ENCODE results near the gene CNTNAP3.
A peak's percentile ranks its signal among the peaks of the same experiment; 100 is the strongest.
"Not testable (repeated sequence)": the region's sequence is repeated elsewhere in the genome, so short reads cannot be mapped to it uniquely, and the experiment has no call there.

CNTNAP3 gene

DNA sequence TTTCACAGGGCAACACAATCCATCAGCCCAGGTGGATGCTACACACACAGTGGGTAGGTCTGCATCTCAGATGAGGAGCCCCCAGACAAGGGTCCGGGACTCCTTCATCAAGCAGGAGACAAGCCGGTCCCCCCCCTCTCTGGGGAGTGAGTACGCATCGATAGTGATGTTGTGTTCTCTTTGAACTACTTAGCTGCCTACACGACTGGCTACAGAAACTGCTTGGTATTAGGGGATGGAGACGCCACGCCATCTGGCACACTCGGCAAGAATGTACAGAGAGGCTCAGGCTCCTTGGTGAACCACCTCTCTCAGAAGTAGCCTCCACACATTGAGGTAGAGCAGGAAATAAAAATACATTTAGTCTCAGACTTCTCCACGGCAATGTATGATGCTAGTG lies 179.8 kb downstream of the CNTNAP3 start:
- ATAC-seq = peak; percentile 19
- H3K4me1 Mint-ChIP-seq = no peaks in the 10 kb centered on the region
- no peaks in the 10 kb centered on the region for H3K27me3 Mint-ChIP-seq
- H3K4me3 Mint-ChIP-seq = no peak overlapping the region
- no peak overlapping the region for H3K27ac Mint-ChIP-seq
- no peaks in the 10 kb centered on the region for H3K36me3 Mint-ChIP-seq
- H3K9me3 Mint-ChIP-seq = no peaks in the 10 kb centered on the region

DNA sequence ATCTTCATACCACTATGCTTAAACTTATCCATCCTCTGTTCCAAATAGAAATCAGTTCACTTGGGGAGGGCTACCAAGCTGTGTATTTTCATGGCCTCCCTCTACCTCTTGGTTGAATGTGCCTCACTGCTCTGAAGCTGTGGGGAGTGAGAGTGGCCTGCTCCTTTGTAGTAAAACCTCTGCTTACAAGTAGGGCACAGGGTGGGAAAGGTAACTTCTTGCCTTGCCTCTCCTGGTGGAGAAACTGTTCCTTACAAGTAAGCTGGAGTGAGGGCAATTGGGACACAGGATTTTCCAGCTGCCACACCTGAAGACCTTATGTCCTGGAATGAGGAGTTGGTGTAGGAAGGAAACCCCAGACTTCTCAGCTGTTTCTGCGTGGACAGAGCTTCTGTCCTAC lies 190.8 kb downstream of the CNTNAP3 start:
- not testable (repeated sequence) for H3K36me3 Mint-ChIP-seq, ATAC-seq, H3K4me3 Mint-ChIP-seq, H3K4me1 Mint-ChIP-seq, H3K27me3 Mint-ChIP-seq, H3K9me3 Mint-ChIP-seq, H3K27ac Mint-ChIP-seq

DNA sequence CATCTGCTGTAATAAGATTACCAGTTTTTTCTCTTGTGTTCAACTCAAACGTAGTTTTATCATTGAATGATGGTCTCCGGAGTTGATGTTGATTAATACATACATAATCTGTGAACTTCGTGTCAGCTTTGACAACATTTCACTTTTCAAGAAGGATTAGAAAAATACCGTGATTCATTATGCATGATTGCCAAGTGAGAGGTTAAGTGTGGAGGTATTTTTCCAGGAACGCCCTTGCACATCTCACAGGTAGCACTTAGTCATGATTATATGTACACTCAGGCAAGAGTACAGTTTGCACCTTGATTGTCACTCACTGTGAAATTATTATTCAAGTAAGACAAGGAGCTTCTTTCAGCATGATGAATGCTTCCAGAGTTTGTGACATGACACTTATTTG lies 202.7 kb downstream of the CNTNAP3 start:
- H3K27ac Mint-ChIP-seq, H3K27me3 Mint-ChIP-seq, ATAC-seq, H3K9me3 Mint-ChIP-seq, H3K4me3 Mint-ChIP-seq, H3K36me3 Mint-ChIP-seq, H3K4me1 Mint-ChIP-seq: not testable (repeated sequence)

DNA sequence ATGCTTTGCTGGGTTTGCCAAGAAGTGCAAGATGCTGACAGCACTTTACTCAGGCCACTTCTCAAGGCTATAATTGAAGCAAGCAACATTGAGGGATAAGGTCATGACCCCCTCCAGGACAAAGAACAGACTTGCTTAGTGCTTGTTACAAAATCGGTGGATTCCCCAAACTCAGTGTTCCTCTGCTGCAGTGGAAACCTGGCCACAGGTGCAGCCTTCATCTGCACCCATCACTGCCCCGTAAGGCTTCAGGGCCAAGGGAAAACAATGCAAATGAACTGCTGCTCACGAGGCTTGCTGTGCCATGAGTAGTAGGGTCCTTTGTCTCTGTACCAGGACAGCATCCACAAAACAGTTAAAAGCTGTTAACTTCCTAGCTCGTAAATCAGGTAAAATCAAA lies 205.4 kb downstream of the CNTNAP3 start:
- not testable (repeated sequence) for H3K4me3 Mint-ChIP-seq, H3K36me3 Mint-ChIP-seq, H3K9me3 Mint-ChIP-seq, H3K27ac Mint-ChIP-seq, ATAC-seq, H3K4me1 Mint-ChIP-seq, H3K27me3 Mint-ChIP-seq

DNA sequence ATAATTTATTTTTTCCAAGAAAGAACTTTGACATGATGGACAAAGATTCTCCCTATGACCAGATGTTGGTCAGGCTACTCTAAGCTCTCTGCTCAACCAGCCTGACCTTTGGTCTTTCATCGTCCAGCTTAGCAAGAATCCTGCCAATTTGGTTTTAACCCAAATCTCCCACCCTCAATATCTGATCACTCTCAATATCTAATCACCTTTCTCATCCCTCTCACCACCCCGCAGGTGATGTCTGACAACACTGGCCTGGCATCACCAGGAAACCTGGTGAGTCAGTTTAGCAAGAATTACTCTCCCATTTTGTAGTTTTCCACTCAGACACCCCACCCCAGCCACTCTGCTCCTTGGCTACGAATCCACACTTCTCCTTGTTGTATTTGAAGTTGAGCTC lies 207.9 kb downstream of the CNTNAP3 start:
- not testable (repeated sequence) for H3K9me3 Mint-ChIP-seq, H3K27ac Mint-ChIP-seq, H3K4me3 Mint-ChIP-seq, H3K27me3 Mint-ChIP-seq, ATAC-seq, H3K4me1 Mint-ChIP-seq, H3K36me3 Mint-ChIP-seq

DNA sequence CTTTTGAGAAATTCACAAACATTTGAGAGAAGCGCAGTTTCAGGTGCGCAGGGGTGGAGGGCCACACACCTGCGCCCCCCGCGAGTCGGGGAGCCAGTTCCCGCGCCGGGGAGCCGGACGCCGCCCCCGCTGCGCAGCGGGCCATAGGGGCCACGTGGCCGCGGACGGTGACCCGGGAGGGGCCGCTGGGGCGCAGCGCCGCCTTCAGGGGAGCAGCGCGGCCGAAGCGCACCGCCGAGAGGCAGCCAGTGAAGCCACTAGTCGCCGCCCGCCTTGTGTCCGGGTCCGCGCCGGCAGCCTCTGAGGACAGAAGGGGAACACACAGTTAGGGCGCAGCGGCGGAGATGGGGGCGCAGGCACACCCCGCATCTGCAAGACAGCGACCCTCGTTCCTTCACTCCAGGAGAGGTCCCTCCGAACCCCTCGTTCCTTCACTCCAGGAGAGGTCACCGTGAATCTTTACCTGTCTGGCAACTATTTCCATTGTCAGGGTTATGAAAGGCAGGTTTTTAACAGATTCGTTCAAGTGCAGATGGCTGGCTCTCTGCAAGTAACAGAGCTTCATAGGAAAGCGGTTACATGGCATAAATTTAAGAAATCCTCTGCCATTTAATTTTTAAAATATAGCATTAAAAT lies 209.2 kb downstream of the CNTNAP3 start:
- not testable (repeated sequence) for H3K9me3 Mint-ChIP-seq, H3K36me3 Mint-ChIP-seq, H3K4me3 Mint-ChIP-seq, H3K4me1 Mint-ChIP-seq, H3K27me3 Mint-ChIP-seq, H3K27ac Mint-ChIP-seq
- ATAC-seq = peak; percentile 40

DNA sequence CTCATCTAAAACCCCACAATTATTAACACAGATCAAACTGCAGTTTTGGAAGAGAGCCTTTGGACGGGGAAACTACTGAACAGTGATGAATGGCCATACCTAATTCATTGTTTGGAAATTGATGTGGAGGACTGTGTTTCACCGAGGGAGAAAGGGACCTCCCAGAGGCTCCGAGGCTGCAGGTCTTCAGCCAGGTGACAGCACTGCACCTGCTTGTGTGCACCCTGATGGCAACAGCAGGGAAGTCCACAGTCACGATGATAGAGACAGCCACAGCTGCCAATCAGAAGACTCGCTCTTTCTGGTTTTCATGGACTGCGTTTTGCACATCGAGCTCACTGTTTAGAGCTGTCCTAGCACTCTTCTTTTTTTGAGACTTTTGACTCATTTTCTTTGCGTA lies 214.4 kb downstream of the CNTNAP3 start:
- H3K27ac Mint-ChIP-seq, H3K9me3 Mint-ChIP-seq, H3K4me1 Mint-ChIP-seq, H3K4me3 Mint-ChIP-seq, H3K27me3 Mint-ChIP-seq, H3K36me3 Mint-ChIP-seq: not testable (repeated sequence)
- ATAC-seq = peak; percentile 50

DNA sequence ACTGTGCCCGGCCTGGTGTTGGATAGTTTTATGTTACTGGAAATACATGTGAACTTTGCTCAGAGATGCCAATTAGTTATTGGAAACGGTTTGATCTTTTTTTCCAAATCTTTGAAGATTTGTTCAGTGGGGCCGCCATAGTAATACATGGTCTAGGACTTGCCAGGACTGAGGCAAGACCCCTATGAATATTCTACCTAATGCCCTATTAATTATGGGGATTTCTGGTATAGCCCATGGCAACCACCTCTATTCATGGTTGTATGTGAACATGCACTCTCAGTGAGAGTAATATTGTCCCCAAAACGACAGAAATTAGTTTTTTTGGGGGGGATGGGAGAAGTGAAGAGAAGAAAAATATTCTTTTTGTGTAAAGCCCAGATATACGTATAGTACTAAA lies 220.3 kb downstream of the CNTNAP3 start:
- H3K27ac Mint-ChIP-seq, H3K36me3 Mint-ChIP-seq, ATAC-seq, H3K4me3 Mint-ChIP-seq, H3K4me1 Mint-ChIP-seq, H3K9me3 Mint-ChIP-seq, H3K27me3 Mint-ChIP-seq: not testable (repeated sequence)

DNA sequence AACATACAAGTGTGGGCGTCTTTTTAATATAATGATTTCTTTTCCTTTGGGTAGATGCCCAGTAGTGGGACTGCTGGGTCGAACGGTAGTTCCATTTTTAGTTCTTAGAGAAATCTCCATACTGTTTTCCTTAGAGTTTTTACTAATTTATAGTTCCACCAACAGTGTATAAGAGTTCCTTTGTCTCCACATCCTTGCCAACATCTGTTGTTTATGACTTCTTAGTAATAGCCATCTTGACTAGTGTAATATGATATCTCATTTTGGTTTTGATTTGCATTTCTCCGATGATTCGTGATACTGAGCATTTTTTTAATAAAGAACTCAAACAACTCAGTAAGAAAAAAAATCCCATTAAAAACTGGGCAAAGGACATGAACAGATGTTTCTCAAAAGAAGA lies 225.0 kb downstream of the CNTNAP3 start:
- not testable (repeated sequence) for H3K27ac Mint-ChIP-seq, H3K27me3 Mint-ChIP-seq, H3K36me3 Mint-ChIP-seq, ATAC-seq, H3K9me3 Mint-ChIP-seq, H3K4me1 Mint-ChIP-seq, H3K4me3 Mint-ChIP-seq

DNA sequence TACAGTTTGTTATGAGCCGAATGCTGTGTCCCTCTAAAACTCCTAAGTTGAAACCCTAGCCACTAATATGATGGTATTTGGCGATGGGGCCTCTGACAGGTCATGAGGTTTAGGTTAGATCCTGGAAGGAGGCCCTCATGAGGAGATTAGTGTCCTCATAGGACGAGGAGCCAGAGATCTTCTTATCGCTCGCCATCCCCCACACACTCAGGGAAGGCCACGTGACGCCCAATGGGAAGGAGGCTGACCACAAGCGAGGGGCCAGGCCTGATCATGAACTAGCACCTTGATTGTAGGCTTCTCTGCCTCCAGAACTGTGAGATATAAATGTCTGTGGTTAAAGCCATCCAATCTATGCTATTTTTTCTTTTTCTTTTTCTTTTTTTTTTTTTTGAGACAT lies 233.5 kb downstream of the CNTNAP3 start:
- H3K4me3 Mint-ChIP-seq, H3K27me3 Mint-ChIP-seq, H3K4me1 Mint-ChIP-seq, H3K36me3 Mint-ChIP-seq, H3K9me3 Mint-ChIP-seq, H3K27ac Mint-ChIP-seq: not testable (repeated sequence)
- ATAC-seq = peak; percentile 55

DNA sequence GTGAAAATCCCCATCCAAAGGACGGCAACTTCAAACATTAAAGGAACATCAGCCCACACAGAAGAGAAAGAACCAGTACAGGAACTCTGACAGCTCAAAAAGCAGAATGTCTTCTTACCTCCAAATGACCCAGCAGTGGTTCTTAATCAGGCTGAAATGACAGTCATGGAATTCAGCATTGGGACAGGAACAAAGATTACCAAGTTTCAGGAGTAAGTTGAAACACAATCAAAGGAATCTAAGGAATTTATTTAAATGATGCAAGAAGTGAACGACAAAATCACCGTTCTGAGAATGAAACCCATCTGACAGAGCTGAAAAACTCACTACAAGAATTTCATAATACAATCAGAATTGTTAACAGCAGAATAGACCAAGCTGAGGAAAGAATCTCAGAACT lies 241.1 kb downstream of the CNTNAP3 start:
- not testable (repeated sequence) for H3K4me1 Mint-ChIP-seq

DNA sequence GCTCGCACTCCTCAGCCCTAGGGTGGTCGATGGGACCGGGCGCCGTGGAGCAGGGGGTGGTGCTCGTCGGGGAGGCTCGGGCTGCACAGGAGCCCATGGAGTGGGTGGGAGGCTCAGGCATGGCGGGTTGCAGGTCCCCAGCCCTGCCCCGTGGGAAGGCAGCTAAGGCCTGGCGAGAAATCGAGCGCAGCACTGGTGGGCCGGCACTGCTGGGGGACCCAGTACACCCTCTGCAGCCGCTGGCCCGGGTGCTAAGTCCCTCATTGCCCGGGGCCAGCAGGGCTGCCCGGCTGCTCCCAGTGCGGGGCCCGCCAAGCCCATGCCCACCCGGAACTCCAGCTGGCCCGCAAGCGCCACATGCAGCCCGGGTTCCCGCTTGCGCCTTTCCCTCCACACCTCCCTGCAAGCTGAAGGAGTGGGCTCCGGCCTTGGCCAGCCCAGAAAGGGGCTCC lies 245.6 kb downstream of the CNTNAP3 start:
- not testable (repeated sequence) for H3K4me3 Mint-ChIP-seq, H3K36me3 Mint-ChIP-seq, H3K9me3 Mint-ChIP-seq, H3K4me1 Mint-ChIP-seq, H3K27ac Mint-ChIP-seq, ATAC-seq
- H3K27me3 Mint-ChIP-seq = peaks cover 22% of the 10 kb centered on the region

More for the DNA sequence above, 241.1 kb downstream of the CNTNAP3 start:
- not testable (repeated sequence) for H3K4me3 Mint-ChIP-seq, H3K36me3 Mint-ChIP-seq, H3K27ac Mint-ChIP-seq, ATAC-seq, H3K9me3 Mint-ChIP-seq
- peaks cover 22% of the 10 kb centered on the region for H3K27me3 Mint-ChIP-seq

DNA sequence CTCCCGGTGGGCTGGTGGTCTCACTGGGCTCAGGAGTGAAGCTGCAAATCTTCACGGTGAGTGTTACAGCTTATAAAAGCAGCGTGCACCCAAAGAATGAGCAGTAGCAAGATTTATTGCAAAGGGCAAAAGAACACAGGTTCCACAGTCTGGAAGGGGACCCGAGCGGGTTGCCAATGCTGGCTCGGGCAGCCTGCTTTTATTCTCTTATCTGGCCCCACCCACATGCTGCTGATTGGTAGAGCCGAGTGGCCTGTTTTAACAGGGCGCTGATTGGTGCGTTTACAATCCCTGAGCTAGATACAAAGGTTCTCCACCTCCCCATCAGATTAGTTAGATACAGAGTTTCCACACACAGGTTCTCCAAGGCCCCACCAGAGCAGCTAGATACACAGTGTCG lies 246.2 kb downstream of the CNTNAP3 start:
- not testable (repeated sequence) for H3K9me3 Mint-ChIP-seq, ATAC-seq, H3K4me1 Mint-ChIP-seq, H3K36me3 Mint-ChIP-seq, H3K4me3 Mint-ChIP-seq, H3K27ac Mint-ChIP-seq
- peaks cover 22% of the 10 kb centered on the region for H3K27me3 Mint-ChIP-seq

DNA sequence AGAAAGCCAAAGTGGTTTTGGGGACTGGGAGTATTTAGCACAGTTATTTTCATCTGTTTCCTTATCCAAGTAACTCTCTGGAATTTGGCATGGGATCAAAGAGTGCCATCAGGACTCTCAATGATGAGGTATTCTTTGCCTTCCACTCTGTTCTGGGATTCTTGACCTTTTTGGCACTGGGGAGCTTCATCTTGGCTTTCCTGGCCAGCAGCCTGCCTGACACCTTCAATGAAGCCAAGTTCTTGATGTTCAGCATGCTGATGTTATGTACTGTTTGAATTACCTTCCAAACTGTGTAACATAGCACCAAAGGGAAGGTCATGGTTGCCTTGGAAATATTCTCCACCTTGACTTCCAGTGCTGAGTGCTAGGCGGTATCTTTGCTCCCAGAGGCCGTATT lies 248.8 kb downstream of the CNTNAP3 start:
- not testable (repeated sequence) for H3K4me1 Mint-ChIP-seq, H3K27ac Mint-ChIP-seq, H3K36me3 Mint-ChIP-seq, H3K4me3 Mint-ChIP-seq, H3K9me3 Mint-ChIP-seq
- peaks cover 13% of the 10 kb centered on the region for H3K27me3 Mint-ChIP-seq
- peak; percentile 21 for ATAC-seq

DNA sequence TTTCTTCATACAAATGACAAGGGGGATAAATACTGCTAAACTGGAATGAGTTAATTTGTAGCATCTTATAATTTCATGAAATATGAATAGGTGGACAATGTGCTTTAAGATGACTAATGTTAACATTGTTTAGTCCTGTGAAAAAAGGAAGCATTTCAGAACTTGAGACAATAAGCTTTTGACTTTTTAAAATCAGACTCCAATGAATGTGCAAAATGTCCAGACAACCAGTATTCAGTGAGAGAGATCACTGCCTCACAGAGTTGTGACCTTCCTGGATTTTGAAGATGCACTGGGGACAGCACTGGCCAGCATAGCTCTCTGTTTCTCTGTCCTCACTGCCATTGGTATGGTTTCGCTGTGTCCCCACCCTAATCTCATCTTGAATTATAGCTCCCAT lies 249.7 kb downstream of the CNTNAP3 start:
- H3K9me3 Mint-ChIP-seq, H3K4me1 Mint-ChIP-seq: not testable (repeated sequence)
- peak; percentile 21 for ATAC-seq

DNA sequence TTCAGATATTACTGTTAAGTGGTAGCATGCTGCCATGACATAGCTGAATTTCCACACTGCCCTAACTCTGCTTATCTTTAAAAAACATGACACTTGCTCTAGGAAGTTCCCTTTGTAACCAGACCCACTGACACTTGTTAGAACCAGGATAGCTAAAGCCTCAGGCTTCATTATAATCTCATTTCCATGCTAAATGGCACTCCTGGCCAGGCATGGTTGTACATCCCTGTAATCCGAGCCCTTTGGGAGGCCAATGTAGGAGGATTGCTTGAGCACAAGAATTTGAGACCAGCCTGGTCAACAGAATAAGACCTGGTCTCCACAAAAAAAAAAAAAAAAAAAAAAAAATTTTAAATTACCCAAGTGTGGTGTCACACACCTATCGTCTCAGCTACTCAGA lies 254.1 kb downstream of the CNTNAP3 start:
- H3K36me3 Mint-ChIP-seq, H3K9me3 Mint-ChIP-seq, H3K4me3 Mint-ChIP-seq, ATAC-seq, H3K27me3 Mint-ChIP-seq, H3K27ac Mint-ChIP-seq, H3K4me1 Mint-ChIP-seq: not testable (repeated sequence)

More for the DNA sequence above, 249.7 kb downstream of the CNTNAP3 start:
- H3K27me3 Mint-ChIP-seq = peaks cover 11% of the 10 kb centered on the region
- not testable (repeated sequence) for H3K36me3 Mint-ChIP-seq, H3K27ac Mint-ChIP-seq, H3K4me3 Mint-ChIP-seq

Data from stimulated activated memory B cell treated with anti-CD40 and anti-IgM and Interleukin-4, amounts not matched to agents 10 μg/mL and 1 μg/mL and 100 μg/mL, for 72 hours (primary cell).